HEK293T (cell line): ENCODE results near the gene EFHD2.

Experiments
- BHLHE40 ChIP-seq: fragments of 450-650 bp; IDR thresholded peaks from 2 replicates; pipeline ENCODE4 v1.6.1; 2016; ENCODE audit warnings: mild to moderate bottlenecking, moderate library complexity, borderline replicate concordance
- CTBP1 ChIP-seq: fragments of 450-650 bp; IDR thresholded peaks from 2 replicates; pipeline ENCODE4 v1.6.1; 2016; ENCODE audit warnings: borderline replicate concordance
- ELF4 ChIP-seq: fragments of 450-650 bp; IDR thresholded peaks from 2 replicates; pipeline ENCODE4 v1.6.1; 2017; ENCODE audit warnings: antibody characterized with exemption
- FOXA1 ChIP-seq: fragments of 450-650 bp; IDR thresholded peaks from 2 replicates; pipeline ENCODE4 v1.6.1; 2016; ENCODE audit warnings: mild to moderate bottlenecking
- FOXK2 ChIP-seq: fragments of 450-650 bp; IDR thresholded peaks from 2 replicates; pipeline ENCODE4 v1.6.1; 2016; ENCODE audit warnings: mild to moderate bottlenecking
- FOXM1 ChIP-seq: fragments of 450-650 bp; IDR thresholded peaks from 2 replicates; pipeline ENCODE4 v1.6.1; 2017; ENCODE audit warnings: mild to moderate bottlenecking, borderline replicate concordance
- HDGF ChIP-seq: fragments of 450-650 bp; IDR thresholded peaks from 2 replicates; pipeline ENCODE4 v1.6.1; 2017; ENCODE audit warnings: antibody characterized with exemption, borderline replicate concordance
- L3MBTL2 ChIP-seq: fragments of 450-650 bp; conservative IDR thresholded peaks from 2 replicates; pipeline ENCODE4 v1.6.1; 2016; ENCODE audit warnings: mild to moderate bottlenecking
- NFRKB ChIP-seq: fragments of 450-650 bp; IDR thresholded peaks from 2 replicates; pipeline ENCODE4 v1.6.1; 2016; ENCODE audit warnings: mild to moderate bottlenecking, moderate library complexity
- SP1 ChIP-seq: fragments of 450-650 bp; IDR thresholded peaks from 2 replicates; pipeline ENCODE4 v1.6.1; 2017
- TARDBP ChIP-seq: fragments of 450-650 bp; IDR thresholded peaks from 2 replicates; pipeline ENCODE4 v1.6.1; 2016
- ZNF384 ChIP-seq: fragments of 450-650 bp; IDR thresholded peaks from 2 replicates; pipeline ENCODE4 v1.6.1; 2016

- TF ChIP-seq L3MBTL2, result no peak
- no peak for TF ChIP-seq ZNF384
- no peak for TF ChIP-seq CTBP1
- no peak for TF ChIP-seq NFRKB
- no peak for TF ChIP-seq FOXK2
- no peak for TF ChIP-seq HDGF
- TF ChIP-seq SP1, result no peak
- TF ChIP-seq FOXM1, result no peak
- TF ChIP-seq BHLHE40, result no peak
- TF ChIP-seq TARDBP, result no peak
- TF ChIP-seq ELF4, result no peak
- TF ChIP-seq FOXA1, result no peak
Measured at GRCh38 chr1:15476927-15477326, 67.2 kb downstream of the EFHD2 start.
